OCI-LY1 (cell line): ENCODE data around the gene SAMD14.

Source experiments
- H2AFZ ChIP-seq: fragments of 200-600 bp; sonication (generic), shearing (Covaris generic); 2 replicates; pipeline ENCODE4 v1.6.0; 2014; ENCODE audit warnings: antibody characterized with exemption, mild to moderate bottlenecking, low read length
- H3F3A ChIP-seq: fragments of 200-600 bp; sonication (generic), shearing (Covaris generic); 2 replicates; pipeline ENCODE4 v1.6.0; 2014; ENCODE audit warnings: mild to moderate bottlenecking, antibody characterized with exemption, low read length, moderate library complexity; ENCODE audit not compliant: insufficient read depth
- H3K27ac ChIP-seq: fragments of 200-600 bp; sonication (generic); 2 replicates; pipeline ENCODE4 v1.5.1; 2014; ENCODE audit warnings: low read length, mixed run types, mild to moderate bottlenecking, low read depth; ENCODE audit not compliant: poor library complexity, severe bottlenecking
- H3K27me3 ChIP-seq: fragments of 200-600 bp; sonication (generic); 2 replicates; pipeline ENCODE4 v1.6.0; 2014; ENCODE audit warnings: antibody characterized with exemption, mild to moderate bottlenecking, low read length, moderate library complexity; ENCODE audit not compliant: insufficient read depth
- H3K36me3 ChIP-seq: fragments of 200-600 bp; sonication (generic); 2 replicates; pipeline ENCODE4 v1.6.1; 2014; ENCODE audit warnings: mild to moderate bottlenecking, antibody characterized with exemption, low read length, moderate library complexity, mixed read lengths; ENCODE audit not compliant: insufficient read depth
- H3K4me1 ChIP-seq: fragments of 200-600 bp; sonication (generic); 2 replicates; pipeline ENCODE4 v1.5.1; 2014; ENCODE audit warnings: mild to moderate bottlenecking, low read length, moderate library complexity; ENCODE audit not compliant: insufficient read depth, severe bottlenecking
- H3K4me2 ChIP-seq: fragments of 200-600 bp; sonication (generic), shearing (Covaris generic); 2 replicates; pipeline ENCODE4 v1.6.1; 2014; ENCODE audit warnings: low read length
- H3K4me3 ChIP-seq: fragments of 200-600 bp; sonication (generic); 2 replicates; pipeline ENCODE4 v1.5.1; 2014; ENCODE audit warnings: low read length, low read depth, mild to moderate bottlenecking, mixed read lengths; ENCODE audit not compliant: poor library complexity, severe bottlenecking
- H3K79me2 ChIP-seq: fragments of 200-600 bp; shearing (Covaris generic); 2 replicates; pipeline ENCODE4 v1.6.1; 2016; ENCODE audit warnings: mixed run types, low read length, mixed read lengths; ENCODE audit not compliant: insufficient read depth
- H3K9ac ChIP-seq: fragments of 200-600 bp; sonication (generic), shearing (Covaris generic); 2 replicates; pipeline ENCODE4 v1.6.1; 2014; ENCODE audit warnings: mild to moderate bottlenecking, low read length, mixed read lengths
- H3K9me2 ChIP-seq: fragments of 200-600 bp; sonication (generic), shearing (Covaris generic); 2 replicates; pipeline ENCODE4 v1.6.1; 2014; ENCODE audit warnings: low read depth, mild to moderate bottlenecking, low read length, mixed read lengths
- H3K9me3 ChIP-seq: fragments of 200-600 bp; shearing (Covaris generic); 2 replicates; pipeline ENCODE4 v1.6.1; 2014; ENCODE audit warnings: low read length, mixed read lengths
- H4K20me1 ChIP-seq: fragments of 200-600 bp; sonication (generic), shearing (Covaris generic); 2 replicates; pipeline ENCODE4 v1.6.0; 2016; ENCODE audit warnings: mild to moderate bottlenecking, low read length; ENCODE audit not compliant: insufficient read depth
- EZH2 ChIP-seq: fragments of 200-600 bp; sonication (generic), shearing (Covaris generic); IDR thresholded peaks from 2 replicates; pipeline ENCODE4 v1.8.0; 2017; ENCODE audit warnings: borderline replicate concordance, mixed run types, mild to moderate bottlenecking, antibody characterized with exemption, low read length, moderate library complexity, mixed read lengths
- TF ChIP-seq, protein P1 (sequence below): fragments of 200-600 bp; sonication (generic), shearing (Covaris generic); IDR thresholded peaks from 2 replicates; pipeline ENCODE4 v1.5.1; 2017; ENCODE audit warnings: mild to moderate bottlenecking, antibody characterized with exemption, low read length, moderate library complexity, mixed read lengths

The SAMD14 gene

DNA sequence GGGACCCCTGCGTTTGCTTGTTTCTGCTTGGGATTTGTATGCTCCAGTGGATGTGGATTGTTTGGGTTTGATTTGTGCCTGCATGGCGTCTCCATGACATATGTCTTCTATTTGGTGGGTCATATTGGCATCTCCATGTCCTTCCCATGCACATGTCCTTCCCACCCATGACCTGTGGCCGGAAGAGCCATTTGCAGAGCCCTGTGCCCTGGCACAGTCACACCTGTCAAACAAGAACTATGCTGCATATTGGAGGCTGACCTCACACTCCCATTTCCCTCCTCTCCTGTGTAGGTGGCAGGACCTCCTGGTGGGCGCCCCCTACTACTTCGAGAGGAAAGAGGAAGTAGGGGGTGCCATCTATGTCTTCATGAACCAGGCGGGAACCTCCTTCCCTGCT is 58.3 kb downstream of the SAMD14 start:
- no peaks in the 10 kb centered on the region for H4K20me1 ChIP-seq
- no peaks in the 10 kb centered on the region for H3K36me3 ChIP-seq
- TF ChIP-seq, protein P1, sequence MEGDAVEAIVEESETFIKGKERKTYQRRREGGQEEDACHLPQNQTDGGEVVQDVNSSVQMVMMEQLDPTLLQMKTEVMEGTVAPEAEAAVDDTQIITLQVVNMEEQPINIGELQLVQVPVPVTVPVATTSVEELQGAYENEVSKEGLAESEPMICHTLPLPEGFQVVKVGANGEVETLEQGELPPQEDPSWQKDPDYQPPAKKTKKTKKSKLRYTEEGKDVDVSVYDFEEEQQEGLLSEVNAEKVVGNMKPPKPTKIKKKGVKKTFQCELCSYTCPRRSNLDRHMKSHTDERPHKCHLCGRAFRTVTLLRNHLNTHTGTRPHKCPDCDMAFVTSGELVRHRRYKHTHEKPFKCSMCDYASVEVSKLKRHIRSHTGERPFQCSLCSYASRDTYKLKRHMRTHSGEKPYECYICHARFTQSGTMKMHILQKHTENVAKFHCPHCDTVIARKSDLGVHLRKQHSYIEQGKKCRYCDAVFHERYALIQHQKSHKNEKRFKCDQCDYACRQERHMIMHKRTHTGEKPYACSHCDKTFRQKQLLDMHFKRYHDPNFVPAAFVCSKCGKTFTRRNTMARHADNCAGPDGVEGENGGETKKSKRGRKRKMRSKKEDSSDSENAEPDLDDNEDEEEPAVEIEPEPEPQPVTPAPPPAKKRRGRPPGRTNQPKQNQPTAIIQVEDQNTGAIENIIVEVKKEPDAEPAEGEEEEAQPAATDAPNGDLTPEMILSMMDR, result no peak
- TF ChIP-seq EZH2, result no peak

GRCh38 chr17:50070908-50071680 is 58.9 kb downstream of the SAMD14 start:
- no peaks in the 10 kb centered on the region for H3K4me1 ChIP-seq
- H3F3A ChIP-seq, result no peaks in the 10 kb centered on the region
- no peak overlapping the region for H3K4me2 ChIP-seq
- no peaks in the 10 kb centered on the region for H3K79me2 ChIP-seq
- no peak overlapping the region for H2AFZ ChIP-seq
- no peaks in the 10 kb centered on the region for H4K20me1 ChIP-seq
- no peaks in the 10 kb centered on the region for H3K9me3 ChIP-seq
- H3K36me3 ChIP-seq, result no peaks in the 10 kb centered on the region
- H3K4me3 ChIP-seq, result no peak overlapping the region
- H3K27ac ChIP-seq, result no peak overlapping the region
- peaks cover 4% of the 10 kb centered on the region; the same call in 1 of the 2 replicates for H3K27me3 ChIP-seq
- no peak overlapping the region for H3K9ac ChIP-seq
- TF ChIP-seq EZH2, result no peak
- TF ChIP-seq, protein P1, result no peak
- H3K9me2 ChIP-seq, result no peaks in the 10 kb centered on the region

More for the DNA sequence above, 58.3 kb downstream of the SAMD14 start:
- no peak overlapping the region for H3K27ac ChIP-seq
- H3K4me1 ChIP-seq, result peaks cover 2% of the 10 kb centered on the region
- H3K27me3 ChIP-seq, result peaks cover 4% of the 10 kb centered on the region; the same call in 1 of the 2 replicates
- H3K4me2 ChIP-seq, result no peak overlapping the region
- H3K9me3 ChIP-seq, result no peaks in the 10 kb centered on the region
- no peaks in the 10 kb centered on the region for H3K79me2 ChIP-seq
- H3K9ac ChIP-seq, result no peak overlapping the region
- H2AFZ ChIP-seq, result no peak overlapping the region
- no peaks in the 10 kb centered on the region for H3F3A ChIP-seq
- no peaks in the 10 kb centered on the region for H3K9me2 ChIP-seq
- no peak overlapping the region for H3K4me3 ChIP-seq

DNA sequence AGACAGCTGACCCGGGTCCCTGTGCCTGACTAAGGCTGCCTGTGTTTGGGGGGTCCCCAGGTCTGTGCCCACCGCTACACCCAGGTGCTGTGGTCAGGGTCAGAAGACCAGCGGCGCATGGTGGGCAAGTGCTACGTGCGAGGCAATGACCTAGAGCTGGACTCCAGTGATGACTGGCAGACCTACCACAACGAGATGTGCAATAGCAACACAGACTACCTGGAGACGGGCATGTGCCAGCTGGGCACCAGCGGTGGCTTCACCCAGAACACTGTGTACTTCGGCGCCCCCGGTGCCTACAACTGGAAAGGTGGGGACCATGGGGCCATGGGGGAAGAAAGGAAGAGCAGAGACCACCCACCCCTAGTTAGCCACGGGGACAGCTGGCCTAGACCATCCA is 62.0 kb downstream of the SAMD14 start:
- Histone ChIP-seq H3K9me2 (no peaks in the 10 kb centered on the region), H3K4me1 (no peaks in the 10 kb centered on the region), H3K79me2 (no peaks in the 10 kb centered on the region), H3K36me3 (no peaks in the 10 kb centered on the region), H3K4me2 (no peak overlapping the region), H3K4me3 (no peak overlapping the region), H3K9ac (no peak overlapping the region), H4K20me1 (no peaks in the 10 kb centered on the region), H3K9me3 (no peaks in the 10 kb centered on the region), H2AFZ (no peak overlapping the region), H3K27me3 (peaks cover 4% of the 10 kb centered on the region; the same call in 1 of the 2 replicates), H3K27ac (no peak overlapping the region), H3F3A (no peaks in the 10 kb centered on the region)
- TF ChIP-seq, protein P1, result no peak
- no peak for TF ChIP-seq EZH2
